Ovary (tissue), 3 donors: Measurements from ENCODE around the gene PLSCR1.

Experiments
- CTCF ChIP-seq, 3 donors: fragments of 450-650 bp in 2 of 3; fragments of 200-600 bp in 1 of 3; IDR thresholded peaks; one replicate each; pipeline versions ENCODE4 v1.5.1 to v1.8.0; 2016 to 2022; ENCODE audit warnings: antibody characterized with exemption in 3 of 3, mild to moderate bottlenecking in 1 of 3
- EP300 ChIP-seq: sonication (generic); formaldehyde crosslinking; IDR thresholded peaks from one replicate; pipeline ENCODE4 v1.6.1; 2017; ENCODE audit warnings: antibody characterized with exemption
- POLR2A ChIP-seq: fragments of 450-650 bp; IDR thresholded peaks from one replicate; pipeline ENCODE4 v1.6.1; 2017; ENCODE audit warnings: antibody characterized with exemption, mild to moderate bottlenecking, moderate library complexity
- donor health status: DM: no; HTN: no; CAD: no.

DNA sequence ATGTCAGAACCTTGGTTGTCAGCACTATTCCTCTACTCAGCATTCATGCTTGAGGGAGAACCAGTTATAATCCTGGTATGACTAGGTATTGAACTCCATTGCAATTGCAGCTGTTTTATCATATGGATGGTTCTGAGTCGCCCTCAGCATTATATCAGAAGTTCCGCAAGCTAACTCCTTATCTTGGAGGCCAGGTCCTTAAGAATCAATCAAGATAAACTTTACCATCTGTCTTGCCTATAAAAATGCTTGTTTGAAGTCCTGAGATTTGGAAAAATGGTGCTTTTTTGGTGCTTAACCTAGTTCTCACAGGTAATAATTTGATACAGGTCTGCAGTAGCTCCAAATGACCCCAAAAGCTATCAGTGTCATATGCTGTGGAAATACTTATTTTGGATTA is 16.3 kb upstream of the PLSCR1 start:
- no peak for TF ChIP-seq CTCF (IDR thresholded peaks at IDR 0.05)
- no peak for TF ChIP-seq EP300
- TF ChIP-seq POLR2A = no peak
